LNCAP (cell line): ENCODE measurements around the gene FAM83G.

Experiments used
- TF ChIP-seq, protein P1 (sequence below): fragments of 450-650 bp; IDR thresholded peaks from 2 replicates; pipeline ENCODE4 v1.5.1; 2017; ENCODE audit warnings: mild to moderate bottlenecking

Gene FAM83G

GRCh38 chr17:18966831-18967624, 37.5 kb downstream of the FAM83G start:
- TF ChIP-seq, protein P1, sequence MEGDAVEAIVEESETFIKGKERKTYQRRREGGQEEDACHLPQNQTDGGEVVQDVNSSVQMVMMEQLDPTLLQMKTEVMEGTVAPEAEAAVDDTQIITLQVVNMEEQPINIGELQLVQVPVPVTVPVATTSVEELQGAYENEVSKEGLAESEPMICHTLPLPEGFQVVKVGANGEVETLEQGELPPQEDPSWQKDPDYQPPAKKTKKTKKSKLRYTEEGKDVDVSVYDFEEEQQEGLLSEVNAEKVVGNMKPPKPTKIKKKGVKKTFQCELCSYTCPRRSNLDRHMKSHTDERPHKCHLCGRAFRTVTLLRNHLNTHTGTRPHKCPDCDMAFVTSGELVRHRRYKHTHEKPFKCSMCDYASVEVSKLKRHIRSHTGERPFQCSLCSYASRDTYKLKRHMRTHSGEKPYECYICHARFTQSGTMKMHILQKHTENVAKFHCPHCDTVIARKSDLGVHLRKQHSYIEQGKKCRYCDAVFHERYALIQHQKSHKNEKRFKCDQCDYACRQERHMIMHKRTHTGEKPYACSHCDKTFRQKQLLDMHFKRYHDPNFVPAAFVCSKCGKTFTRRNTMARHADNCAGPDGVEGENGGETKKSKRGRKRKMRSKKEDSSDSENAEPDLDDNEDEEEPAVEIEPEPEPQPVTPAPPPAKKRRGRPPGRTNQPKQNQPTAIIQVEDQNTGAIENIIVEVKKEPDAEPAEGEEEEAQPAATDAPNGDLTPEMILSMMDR: no peak

GRCh38 chr17:18965530-18966236, 38.9 kb downstream of the FAM83G start:
- TF ChIP-seq, protein P1: no peak

- TF ChIP-seq, protein P1: no peak
These were observed 40.0 kb downstream of the FAM83G start for GRCh38 chr17:18964550-18964949.

DNA sequence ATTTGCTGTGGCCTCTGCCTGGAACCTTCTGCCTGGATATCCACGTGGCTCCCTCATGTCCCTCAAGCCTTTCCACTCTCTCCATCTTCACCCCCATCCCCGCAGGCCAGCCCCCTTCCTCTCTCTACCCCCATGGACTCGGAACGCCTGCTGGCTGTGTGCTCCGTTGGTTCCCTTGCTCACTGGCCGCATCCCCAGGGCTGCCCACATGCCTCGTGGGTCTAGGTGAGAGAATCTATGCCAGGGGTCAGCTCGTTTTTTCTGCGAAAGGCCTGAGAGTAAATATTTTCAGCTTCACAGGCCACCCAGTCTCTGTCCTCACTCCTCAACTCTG, 40.6 kb downstream of the FAM83G start:
- TF ChIP-seq, protein P1: no peak

GRCh38 chr17:18963126-18964017, 41.2 kb downstream of the FAM83G start:
- TF ChIP-seq, protein P1: no peak

- TF ChIP-seq, protein P1: no peak
These were observed 42.1 kb downstream of the FAM83G start for GRCh38 chr17:18962494-18962815.

- TF ChIP-seq, protein P1: no peak
These were observed 42.7 kb downstream of the FAM83G start for GRCh38 chr17:18961634-18962493.
